NCI-H1417 (cell line): Measurements from ENCODE around the gene BPIFB2.

ENCODE experiments used
- DNase-seq, 3 experiments: peaks; one replicate each; lab custom pipeline; 2025; lab: John Stamatoyannopoulos, UW

BPIFB2 gene

DNA sequence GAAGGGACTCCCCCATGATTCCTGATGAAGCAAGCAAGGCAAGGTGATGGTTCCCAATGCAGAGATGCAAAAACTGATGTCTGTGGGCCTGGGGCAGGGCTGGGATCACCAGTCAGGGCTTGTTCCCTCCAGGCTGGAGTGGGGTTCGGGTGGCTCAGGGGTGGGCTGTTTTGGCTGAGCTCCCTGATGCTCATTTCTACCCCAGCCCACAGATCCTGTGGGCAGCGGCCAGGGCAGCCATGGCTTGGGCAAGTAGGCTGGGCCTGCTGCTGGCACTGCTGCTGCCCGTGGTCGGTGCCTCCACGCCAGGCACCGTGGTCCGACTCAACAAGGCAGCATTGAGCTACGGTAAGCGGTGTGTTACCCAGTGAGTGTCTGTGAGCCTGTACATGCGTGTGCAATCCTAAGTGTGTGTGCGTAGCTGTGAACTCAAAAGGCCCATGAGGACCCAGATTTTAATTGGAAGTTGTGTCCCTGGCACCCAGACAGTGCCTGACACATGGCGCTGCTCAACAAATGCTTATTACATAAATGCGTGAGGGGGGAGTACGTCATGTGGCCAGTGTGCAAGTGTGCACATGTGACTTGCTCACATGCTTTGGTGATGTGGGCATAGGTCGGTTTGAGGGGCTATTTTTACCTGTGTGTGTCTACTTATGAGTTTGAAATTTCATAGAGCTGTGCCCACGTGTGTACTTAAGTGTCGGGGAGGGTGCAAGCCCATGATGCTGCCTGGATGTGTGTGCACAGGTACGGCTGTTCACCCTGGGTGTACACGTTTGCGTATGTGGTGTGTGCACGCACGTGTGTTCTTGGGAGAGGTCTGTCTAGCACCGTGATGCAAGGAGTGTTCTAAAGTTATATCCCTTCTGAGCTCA is 1.1 kb downstream of the BPIFB2 start:
- no peak for DNase-seq

DNA sequence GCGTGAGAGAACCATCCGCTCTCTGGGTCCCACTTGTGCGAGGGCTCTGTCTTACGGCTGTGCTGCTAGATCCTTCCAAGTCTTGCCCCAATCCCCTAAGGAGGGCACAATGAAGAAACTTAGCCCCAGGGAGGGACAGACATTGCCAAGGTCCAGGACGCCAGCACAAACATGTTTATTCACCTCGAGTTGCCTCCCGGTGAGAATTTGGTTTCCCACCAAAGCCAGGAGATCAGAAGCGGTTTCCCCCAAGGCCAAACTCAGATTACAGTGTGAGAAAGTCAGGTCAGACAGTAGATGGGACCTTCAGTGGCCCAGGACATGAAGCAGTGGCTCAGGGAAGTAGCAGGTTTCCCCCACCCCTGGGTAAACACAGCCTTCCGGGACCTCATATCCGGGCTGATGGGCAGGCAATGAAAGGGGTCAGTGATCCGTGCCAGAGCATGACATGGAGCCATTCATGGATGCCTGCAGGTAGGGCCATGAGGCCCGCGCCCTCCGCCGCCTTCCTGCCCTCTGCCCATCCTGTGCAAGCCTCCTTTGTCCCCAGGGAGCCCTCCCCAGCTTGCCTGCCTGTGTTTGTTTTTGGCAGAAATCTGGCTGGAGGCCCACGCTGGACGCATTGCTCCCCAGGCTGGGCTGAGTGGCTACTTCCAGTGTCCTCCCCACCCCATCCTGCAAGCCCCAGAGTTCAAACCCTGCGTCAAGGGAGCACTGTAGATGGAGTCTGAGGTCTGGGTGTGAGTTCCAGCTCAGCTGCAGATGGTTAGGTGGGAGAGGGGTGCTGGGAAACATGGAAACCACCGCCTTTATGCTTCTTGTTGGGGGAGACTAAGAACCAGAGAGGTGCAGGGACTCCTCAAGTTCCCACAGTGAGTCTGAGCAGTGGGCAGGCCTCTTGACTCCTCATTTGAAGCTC is 2.0 kb downstream of the BPIFB2 start:
- no peak for DNase-seq

GRCh38 chr20:33010133-33010504 is 2.6 kb downstream of the BPIFB2 start:
- no peak for DNase-seq

- DNase-seq, result no peak
Observed at GRCh38 chr20:33010674-33011449, 3.4 kb downstream of the BPIFB2 start.

DNA sequence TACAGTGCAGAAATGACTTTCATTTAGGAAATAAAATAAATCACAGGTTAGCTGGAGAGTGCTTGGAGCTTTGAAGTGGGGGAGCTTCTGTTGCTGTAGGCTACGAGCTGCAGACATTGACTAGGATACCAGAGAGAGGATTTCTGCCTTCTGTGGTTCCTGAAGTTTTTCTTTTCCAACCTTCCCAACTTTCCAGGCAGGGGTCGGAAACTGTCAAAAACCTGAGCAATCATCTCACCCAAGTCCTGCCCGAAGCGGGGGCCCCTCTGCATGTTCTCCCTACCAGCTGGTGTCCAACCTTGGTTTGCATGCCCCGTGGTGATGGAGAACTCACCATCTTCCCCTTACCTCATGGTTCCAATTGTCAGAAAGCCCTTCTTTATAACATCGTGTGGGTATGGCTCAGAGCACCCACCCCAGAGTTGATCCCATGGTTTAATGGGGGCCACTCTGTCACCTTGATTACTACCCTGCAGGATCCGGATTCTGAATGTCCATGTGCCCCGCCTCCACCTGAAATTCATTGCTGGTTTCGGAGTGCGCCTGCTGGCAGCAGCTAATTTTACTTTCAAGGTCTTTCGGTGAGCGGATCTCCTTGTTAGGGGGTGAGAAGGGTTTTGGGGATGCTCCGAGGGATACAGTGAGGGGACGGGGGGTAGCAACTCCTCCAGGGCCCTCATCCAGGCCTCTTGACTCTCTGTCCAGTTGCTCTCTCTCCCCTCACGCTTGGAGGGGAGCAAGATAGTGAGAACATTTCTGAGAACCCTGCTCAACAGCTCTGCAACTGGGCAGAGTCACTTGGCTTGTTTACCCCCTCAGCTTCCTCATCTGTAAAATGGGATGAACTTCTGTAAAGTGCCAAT is 5.1 kb downstream of the BPIFB2 start:
- DNase-seq, result no peak

GRCh38 chr20:33013701-33014326 is 6.3 kb downstream of the BPIFB2 start:
- no peak for DNase-seq

DNA sequence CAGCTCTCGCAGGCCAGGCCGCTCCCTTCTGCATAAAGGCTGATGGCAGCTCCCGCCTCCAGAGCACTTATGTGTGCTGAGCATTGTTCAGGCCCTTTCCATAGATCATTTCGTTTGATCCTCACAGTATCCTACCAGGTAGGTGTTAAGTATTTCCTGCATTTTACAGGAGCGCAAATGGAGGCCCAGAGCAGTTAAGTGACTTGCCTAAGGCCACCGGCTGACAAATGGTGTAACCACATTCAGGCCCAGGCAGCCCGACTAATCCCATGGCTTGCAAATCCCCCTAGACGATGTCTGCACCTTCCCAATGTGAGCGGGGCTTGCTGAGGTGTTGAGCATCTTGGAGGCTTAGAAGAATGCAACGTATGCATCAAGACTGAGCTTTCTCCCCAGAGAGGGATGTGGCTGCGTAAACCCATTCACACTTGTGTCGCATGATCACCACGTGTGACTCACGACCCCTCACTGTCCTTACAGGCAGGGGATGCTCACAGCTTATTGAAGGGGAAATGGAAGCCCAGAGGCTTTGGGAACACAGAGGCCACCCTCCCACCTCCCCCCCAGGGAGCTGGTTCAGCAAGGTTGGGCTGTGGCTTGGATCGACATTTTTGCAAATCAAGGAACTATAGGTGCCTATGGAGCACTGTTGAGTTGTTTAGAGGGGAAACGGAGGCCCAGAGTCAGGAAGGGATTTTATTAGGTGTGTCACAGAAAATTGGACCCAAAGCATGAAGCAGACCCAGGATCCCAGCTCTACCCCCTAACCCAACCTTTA is 7.0 kb downstream of the BPIFB2 start:
- no peak for DNase-seq

DNA sequence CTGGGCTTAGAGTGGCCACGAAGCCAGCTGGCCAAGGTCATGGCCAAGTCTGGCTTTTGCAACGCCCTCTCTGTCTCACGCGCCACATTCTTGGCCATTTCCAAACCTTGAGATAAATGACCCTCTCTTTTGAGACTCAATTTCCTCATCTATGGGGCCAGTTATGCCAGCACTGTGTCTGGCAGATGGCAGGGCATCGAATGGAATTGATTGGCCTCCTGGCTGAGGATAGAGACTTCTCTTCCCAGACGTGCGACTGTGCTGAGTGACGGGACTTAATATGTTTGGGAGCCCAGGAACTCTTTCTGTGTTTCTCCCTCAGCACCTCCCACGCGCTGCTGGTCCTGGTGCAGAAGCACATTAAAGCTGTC is 7.6 kb downstream of the BPIFB2 start:
- no peak for DNase-seq

GRCh38 chr20:33015700-33016580 is 8.4 kb downstream of the BPIFB2 start:
- DNase-seq, result no peak

GRCh38 chr20:33016581-33017109 is 9.1 kb downstream of the BPIFB2 start:
- no peak for DNase-seq

GRCh38 chr20:33017542-33017941 is 10.0 kb downstream of the BPIFB2 start:
- no peak for DNase-seq

DNA sequence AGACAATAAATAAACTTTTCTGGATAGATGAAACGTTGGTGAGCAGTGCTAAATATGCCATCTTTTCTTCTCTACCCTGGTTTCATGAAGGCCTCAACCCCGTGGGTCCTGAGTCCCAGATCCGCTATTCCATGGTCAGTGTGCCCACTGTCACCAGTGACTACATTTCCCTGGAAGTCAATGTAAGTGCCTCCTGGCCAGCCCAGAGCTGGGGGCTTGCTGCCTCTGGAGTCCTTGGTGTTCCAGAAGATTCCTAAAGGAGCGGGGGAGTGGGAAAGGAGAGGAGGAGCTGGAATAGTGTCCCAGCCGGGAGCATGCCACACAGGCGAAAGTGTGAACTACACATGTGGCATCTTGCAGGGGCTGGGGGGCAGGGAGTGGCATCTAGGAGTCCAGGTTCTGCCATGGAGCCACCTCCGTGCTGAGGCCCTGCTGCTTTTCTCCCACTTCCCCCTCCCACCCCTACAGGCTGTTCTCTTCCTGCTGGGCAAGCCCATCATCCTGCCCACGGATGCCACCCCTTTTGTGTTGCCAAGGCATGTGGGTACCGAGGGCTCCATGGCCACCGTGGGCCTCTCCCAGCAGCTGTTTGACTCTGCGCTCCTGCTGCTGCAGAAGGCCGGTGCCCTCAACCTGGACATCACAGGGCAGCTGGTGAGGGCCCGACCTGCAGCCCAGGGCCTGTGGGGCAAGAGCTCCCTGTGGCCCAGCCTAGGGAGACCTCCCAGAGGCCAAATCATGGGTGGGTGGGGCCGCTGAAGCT is 10.8 kb downstream of the BPIFB2 start:
- no peak for DNase-seq

GRCh38 chr20:33019465-33020277 is 12.2 kb downstream of the BPIFB2 start:
- no peak for DNase-seq

- DNase-seq, result no peak
Observed at GRCh38 chr20:33020278-33021161, 13.0 kb downstream of the BPIFB2 start.

- no peak for DNase-seq
Observed at GRCh38 chr20:33021879-33022278, 14.4 kb downstream of the BPIFB2 start.

DNA sequence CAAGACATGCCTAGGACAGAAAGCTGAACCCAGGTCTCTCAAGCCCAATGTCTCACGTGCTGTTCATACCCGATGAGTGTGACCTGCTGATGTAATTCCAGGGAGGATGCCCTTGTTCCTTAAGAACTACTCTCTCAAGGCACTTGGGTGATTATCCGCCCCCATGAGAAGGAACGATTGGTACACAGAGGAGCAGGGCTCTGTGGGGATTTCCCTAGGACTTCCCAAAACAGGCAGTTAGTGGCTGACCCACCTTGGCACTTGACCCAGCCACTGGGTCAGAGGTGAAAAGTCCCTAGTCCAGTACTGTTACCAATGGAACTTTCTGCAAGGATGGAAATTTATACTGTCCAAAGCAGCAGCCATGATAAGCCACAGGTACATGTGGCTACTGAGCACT is 14.8 kb downstream of the BPIFB2 start:
- no peak for DNase-seq
